Measurements from ENCODE around the gene AADAT.

The AADAT gene

GRCh38 chr4:170017252-170017651, 72.5 kb downstream of the AADAT start:
- Histone ChIP-seq H3K27ac (no peak overlapping the region), H3K9me3 (no peaks in the 10 kb centered on the region), H3K36me3 (no peaks in the 10 kb centered on the region), H3K27me3 (peaks cover 6% of the 10 kb centered on the region), H3K4me1 (ENCODE audit: control insufficient read depth in 1 of 2, insufficient read depth in 1 of 2, low read depth in 1 of 2, low read length in 1 of 2) (peaks cover 17 to 31% of the 10 kb centered on the region in 2 experiments), H3K4me3 (ENCODE audit: low read depth in 1 of 2, low read length in 1 of 2) (no peak overlapping the region)
- TF ChIP-seq CTCF (IDR thresholded peaks at IDR 0.05), result no peak

- Histone ChIP-seq H3K9me3 (no peaks in the 10 kb centered on the region), H3K27ac (no peak overlapping the region), H3K4me3 (ENCODE audit: low read depth in 1 of 2, low read length in 1 of 2) (no peak overlapping the region), H3K4me1 (ENCODE audit: control insufficient read depth in 1 of 2, insufficient read depth in 1 of 2, low read depth in 1 of 2, low read length in 1 of 2) (peaks cover 37 to 51% of the 10 kb centered on the region in 2 experiments), H3K27me3 (peaks cover 4% of the 10 kb centered on the region), H3K36me3 (no peaks in the 10 kb centered on the region)
- TF ChIP-seq CTCF (IDR thresholded peaks at IDR 0.05), result no peak
Measured at GRCh38 chr4:170015285-170015684, 74.5 kb downstream of the AADAT start.

- Histone ChIP-seq H3K9me3 (no peaks in the 10 kb centered on the region), H3K36me3 (no peaks in the 10 kb centered on the region), H3K4me1 (ENCODE audit: control insufficient read depth in 1 of 2, insufficient read depth in 1 of 2, low read depth in 1 of 2, low read length in 1 of 2) (peaks cover 45 to 59% of the 10 kb centered on the region in 2 experiments), H3K27me3 (no peaks in the 10 kb centered on the region), H3K27ac (no peak overlapping the region), H3K4me3 (ENCODE audit: low read depth in 1 of 2, low read length in 1 of 2) (no peak overlapping the region)
- TF ChIP-seq CTCF (IDR thresholded peaks at IDR 0.05), result no peak
Measured at GRCh38 chr4:170014359-170015011, 75.3 kb downstream of the AADAT start.

- no peaks in the 10 kb centered on the region for H3K9me3 ChIP-seq
- no peaks in the 10 kb centered on the region for H3K36me3 ChIP-seq
- H3K27me3 ChIP-seq, result no peaks in the 10 kb centered on the region
- peak overlapping the region in 1 of 2 experiments; percentile 33 for H3K4me3 ChIP-seq (ENCODE audit: low read depth in 1 of 2, low read length in 1 of 2)
- H3K27ac ChIP-seq, result peak overlapping the region; percentile 87
- peaks cover 62 to 78% of the 10 kb centered on the region in 2 experiments for H3K4me1 ChIP-seq (ENCODE audit: control insufficient read depth in 1 of 2, insufficient read depth in 1 of 2, low read depth in 1 of 2, low read length in 1 of 2)
- no peak for TF ChIP-seq CTCF (IDR thresholded peaks at IDR 0.05)
Measured at GRCh38 chr4:170012629-170012958, 77.2 kb downstream of the AADAT start.

- Histone ChIP-seq H3K4me3 (ENCODE audit: low read depth in 1 of 2, low read length in 1 of 2) (peak overlapping the region; percentile 33 to 36), H3K4me1 (ENCODE audit: control insufficient read depth in 1 of 2, insufficient read depth in 1 of 2, low read depth in 1 of 2, low read length in 1 of 2) (peaks cover 67 to 81% of the 10 kb centered on the region in 2 experiments), H3K27ac (peak overlapping the region; percentile 87), H3K9me3 (no peaks in the 10 kb centered on the region), H3K27me3 (no peaks in the 10 kb centered on the region), H3K36me3 (no peaks in the 10 kb centered on the region)
- TF ChIP-seq CTCF (IDR thresholded peaks at IDR 0.05), result no peak
Measured at GRCh38 chr4:170011921-170012628, 77.7 kb downstream of the AADAT start.

Data from neutrophil (primary cell).